ACC112 (cell line): ENCODE data around the gene FHL2.
A peak's percentile ranks its signal among the peaks of the same experiment; 100 is the strongest.

Source experiments
- H2AFZ ChIP-seq: fragments of 200-600 bp; sonication (generic); one replicate; pipeline ENCODE4 v1.6.0; 2017; ENCODE audit warnings: antibody characterized with exemption, low read length; ENCODE audit not compliant: unreplicated experiment
- H3K27ac ChIP-seq: fragments of 200-600 bp; sonication (generic); 2 replicates; pipeline ENCODE4 v1.5.1; 2014; ENCODE audit warnings: low read depth, mild to moderate bottlenecking, antibody characterized with exemption, low read length, moderate library complexity
- H3K27me3 ChIP-seq: fragments of 200-600 bp; sonication (generic); 2 replicates; pipeline ENCODE4 v1.6.1; 2014; ENCODE audit warnings: mild to moderate bottlenecking, antibody characterized with exemption, low read length, moderate library complexity, mixed read lengths; ENCODE audit not compliant: insufficient read depth
- H3K36me3 ChIP-seq: fragments of 200-600 bp; sonication (generic); 2 replicates; pipeline ENCODE4 v1.6.1; 2016; ENCODE audit warnings: mild to moderate bottlenecking, antibody characterized with exemption, low read length, moderate library complexity, mixed read lengths; ENCODE audit not compliant: insufficient read depth
- H3K4me1 ChIP-seq: fragments of 200-600 bp; sonication (generic); one replicate; pipeline ENCODE4 v1.6.1; 2016; ENCODE audit warnings: low read length, mixed read lengths; ENCODE audit not compliant: insufficient read depth, unreplicated experiment, control insufficient read depth
- H3K4me3 ChIP-seq: fragments of 200-600 bp; sonication (generic); 2 replicates; pipeline ENCODE4 v1.5.1; 2014; ENCODE audit warnings: mild to moderate bottlenecking, low read depth, low read length
- H3K79me2 ChIP-seq: fragments of 200-600 bp; sonication (generic); one replicate; pipeline ENCODE4 v1.6.0; 2016; ENCODE audit warnings: low read length; ENCODE audit not compliant: control insufficient read depth, unreplicated experiment, insufficient read depth

FHL2 gene, protein sequence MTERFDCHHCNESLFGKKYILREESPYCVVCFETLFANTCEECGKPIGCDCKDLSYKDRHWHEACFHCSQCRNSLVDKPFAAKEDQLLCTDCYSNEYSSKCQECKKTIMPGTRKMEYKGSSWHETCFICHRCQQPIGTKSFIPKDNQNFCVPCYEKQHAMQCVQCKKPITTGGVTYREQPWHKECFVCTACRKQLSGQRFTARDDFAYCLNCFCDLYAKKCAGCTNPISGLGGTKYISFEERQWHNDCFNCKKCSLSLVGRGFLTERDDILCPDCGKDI

DNA sequence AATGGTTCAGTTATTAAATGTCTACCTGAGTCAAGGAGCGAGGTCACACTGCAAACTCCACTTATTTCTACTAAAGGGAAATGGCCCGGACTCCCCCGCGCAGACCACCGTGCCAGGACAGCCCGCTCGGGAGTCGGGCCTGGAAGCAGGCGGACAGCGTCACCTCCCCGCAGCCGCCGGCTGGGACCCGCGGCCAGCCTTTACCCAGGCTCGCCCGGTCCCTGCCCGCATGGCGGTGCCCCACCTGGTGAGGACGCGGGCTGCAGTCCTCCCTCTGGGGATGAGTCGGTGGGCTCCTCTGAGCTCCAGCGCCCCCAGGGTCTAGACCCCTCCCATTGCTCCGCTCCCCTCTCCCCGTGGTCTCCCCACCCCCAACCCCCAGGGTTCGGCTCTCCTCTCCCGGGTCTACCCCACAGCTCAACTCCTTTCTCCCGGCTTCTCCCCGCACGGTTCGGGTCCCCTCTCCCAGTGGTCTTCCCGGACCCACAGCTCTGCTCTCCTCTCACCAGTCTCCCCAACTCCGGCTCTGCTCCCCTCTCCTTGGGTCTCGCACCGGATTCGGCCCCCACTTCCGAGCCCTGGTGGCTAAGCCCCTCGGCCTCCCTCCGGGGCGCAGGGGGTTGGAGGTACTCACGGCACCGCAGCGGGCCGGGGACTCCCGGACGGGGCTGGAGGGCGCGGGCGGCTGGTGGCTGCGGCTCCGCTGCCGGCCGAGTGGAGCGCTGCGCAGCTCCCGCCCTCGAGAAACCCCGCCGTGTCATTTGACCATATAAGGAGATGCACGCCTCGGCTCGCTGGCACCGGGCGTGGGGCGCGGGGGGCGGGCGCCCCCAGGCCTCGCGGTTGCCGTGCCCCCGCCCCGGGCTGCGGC, at the start of gene FHL2:
FHL2 (minus strand) TSS at position 716 of the 871 bp plus-strand sequence. CDS start 12,535 bp downstream, outside the sequence.
- H3K4me3 ChIP-seq: peak within 1 kb of the TSS; percentile 100
- H3K27ac ChIP-seq: peak within 1 kb of the TSS; percentile 94

DNA sequence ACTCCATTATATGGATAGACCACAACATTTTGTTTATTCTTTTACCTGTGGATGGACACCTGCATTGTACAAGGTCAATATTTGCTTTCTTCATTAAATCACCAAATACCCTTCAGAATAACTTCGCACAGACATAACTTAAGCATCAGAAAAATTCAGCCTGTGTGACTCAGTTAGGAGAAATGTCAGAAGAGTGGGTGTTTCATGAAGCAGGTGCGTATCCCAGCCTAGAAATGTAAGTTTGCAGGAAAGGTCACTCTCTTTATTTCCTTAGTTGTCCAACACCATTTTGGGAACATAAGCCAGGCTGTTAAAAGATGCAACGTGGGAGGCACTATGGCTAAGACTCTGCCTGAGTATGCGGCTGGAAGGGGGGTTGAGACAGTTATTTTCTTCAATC, 48.6 kb upstream of the FHL2 start:
- Histone ChIP-seq H3K36me3 (no peaks in the 10 kb centered on the region), H3K4me3 (no peak overlapping the region), H3K4me1 (peaks cover 4% of the 10 kb centered on the region), H3K27ac (no peak overlapping the region), H2AFZ (no peak overlapping the region), H3K27me3 (no peaks in the 10 kb centered on the region), H3K79me2 (no peaks in the 10 kb centered on the region)

More for the DNA sequence above, at the start of gene FHL2:
- peaks cover 25% of the 10 kb centered on the region for H3K36me3 ChIP-seq
- H3K4me1 ChIP-seq: peaks cover 54% of the 10 kb centered on the region
- H2AFZ ChIP-seq: peak within 1 kb of the TSS; percentile 74
- no peaks in the 10 kb centered on the region for H3K27me3 ChIP-seq
- H3K79me2 ChIP-seq: peaks cover 65% of the 10 kb centered on the region

DNA sequence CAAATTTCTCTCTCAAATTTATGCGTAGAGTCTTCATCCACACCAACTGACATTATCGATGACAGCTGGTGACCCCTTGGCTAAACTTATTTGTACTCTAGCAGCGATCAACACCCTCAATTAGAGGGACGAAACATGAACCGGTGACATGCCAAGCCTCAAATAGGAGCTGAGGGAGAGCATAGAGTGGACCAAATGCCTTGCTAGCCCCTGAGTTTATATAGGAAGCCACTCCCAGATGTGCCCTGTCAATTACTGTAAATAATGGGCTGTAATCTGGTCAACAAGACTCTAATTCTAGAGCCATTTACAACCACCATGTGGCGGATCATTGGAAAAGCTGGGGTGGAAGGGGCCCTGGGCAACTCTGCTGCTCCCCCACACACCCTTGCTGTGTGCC, 47.6 kb upstream of the FHL2 start:
- H3K36me3 ChIP-seq: no peaks in the 10 kb centered on the region

DNA sequence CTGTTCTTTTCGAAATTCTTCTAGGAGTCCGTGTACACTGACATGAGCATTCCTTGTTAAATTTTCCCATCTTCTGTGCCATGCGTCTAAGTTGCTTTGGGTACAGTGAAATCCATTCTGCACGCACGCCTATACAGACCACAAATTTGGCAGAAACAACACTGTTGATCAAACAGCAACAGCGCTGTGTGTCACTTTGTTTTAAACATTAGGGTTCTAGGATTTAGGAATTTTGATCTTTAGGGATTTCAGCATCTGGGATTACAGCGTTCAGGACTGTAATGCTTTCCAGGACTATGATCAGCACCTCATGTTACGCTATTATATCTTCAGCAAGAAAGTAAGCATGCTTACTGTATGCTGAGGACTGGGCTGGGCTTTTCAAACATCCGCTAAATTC, 47.1 kb upstream of the FHL2 start:
- H3K79me2 ChIP-seq: no peaks in the 10 kb centered on the region
- H3K36me3 ChIP-seq: no peaks in the 10 kb centered on the region
- H3K27ac ChIP-seq: no peak overlapping the region
- H2AFZ ChIP-seq: no peak overlapping the region
- H3K27me3 ChIP-seq: no peaks in the 10 kb centered on the region
- H3K4me1 ChIP-seq: peaks cover 4% of the 10 kb centered on the region
- H3K4me3 ChIP-seq: no peak overlapping the region

More for the DNA sequence above, 47.6 kb upstream of the FHL2 start:
- H3K4me1 ChIP-seq: peaks cover 4% of the 10 kb centered on the region
- no peaks in the 10 kb centered on the region for H3K27me3 ChIP-seq
- no peaks in the 10 kb centered on the region for H3K79me2 ChIP-seq
- no peak overlapping the region for H2AFZ ChIP-seq
- no peak overlapping the region for H3K27ac ChIP-seq
- H3K4me3 ChIP-seq: no peak overlapping the region

DNA sequence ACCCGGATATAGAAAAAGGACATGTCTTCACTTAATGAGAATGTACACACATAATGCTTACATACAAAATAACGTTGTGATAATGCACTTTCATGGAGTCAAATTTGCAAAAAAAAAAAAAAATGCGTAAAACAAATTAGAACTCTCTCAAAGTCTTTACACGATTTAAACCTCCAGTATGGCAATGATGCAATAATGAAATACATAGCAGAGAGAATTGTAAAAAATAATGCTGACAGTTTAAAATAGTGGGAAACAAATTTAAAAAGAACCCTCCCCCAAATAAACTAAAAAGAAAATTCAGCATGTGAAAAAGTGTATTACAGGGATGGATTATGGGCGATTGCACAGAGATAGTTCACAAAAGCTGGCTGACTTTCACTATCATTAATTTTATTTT, 46.6 kb upstream of the FHL2 start:
- Histone ChIP-seq H3K4me3 (no peak overlapping the region), H3K27me3 (no peaks in the 10 kb centered on the region), H2AFZ (no peak overlapping the region), H3K36me3 (no peaks in the 10 kb centered on the region), H3K4me1 (peaks cover 4% of the 10 kb centered on the region), H3K79me2 (no peaks in the 10 kb centered on the region), H3K27ac (no peak overlapping the region)

DNA sequence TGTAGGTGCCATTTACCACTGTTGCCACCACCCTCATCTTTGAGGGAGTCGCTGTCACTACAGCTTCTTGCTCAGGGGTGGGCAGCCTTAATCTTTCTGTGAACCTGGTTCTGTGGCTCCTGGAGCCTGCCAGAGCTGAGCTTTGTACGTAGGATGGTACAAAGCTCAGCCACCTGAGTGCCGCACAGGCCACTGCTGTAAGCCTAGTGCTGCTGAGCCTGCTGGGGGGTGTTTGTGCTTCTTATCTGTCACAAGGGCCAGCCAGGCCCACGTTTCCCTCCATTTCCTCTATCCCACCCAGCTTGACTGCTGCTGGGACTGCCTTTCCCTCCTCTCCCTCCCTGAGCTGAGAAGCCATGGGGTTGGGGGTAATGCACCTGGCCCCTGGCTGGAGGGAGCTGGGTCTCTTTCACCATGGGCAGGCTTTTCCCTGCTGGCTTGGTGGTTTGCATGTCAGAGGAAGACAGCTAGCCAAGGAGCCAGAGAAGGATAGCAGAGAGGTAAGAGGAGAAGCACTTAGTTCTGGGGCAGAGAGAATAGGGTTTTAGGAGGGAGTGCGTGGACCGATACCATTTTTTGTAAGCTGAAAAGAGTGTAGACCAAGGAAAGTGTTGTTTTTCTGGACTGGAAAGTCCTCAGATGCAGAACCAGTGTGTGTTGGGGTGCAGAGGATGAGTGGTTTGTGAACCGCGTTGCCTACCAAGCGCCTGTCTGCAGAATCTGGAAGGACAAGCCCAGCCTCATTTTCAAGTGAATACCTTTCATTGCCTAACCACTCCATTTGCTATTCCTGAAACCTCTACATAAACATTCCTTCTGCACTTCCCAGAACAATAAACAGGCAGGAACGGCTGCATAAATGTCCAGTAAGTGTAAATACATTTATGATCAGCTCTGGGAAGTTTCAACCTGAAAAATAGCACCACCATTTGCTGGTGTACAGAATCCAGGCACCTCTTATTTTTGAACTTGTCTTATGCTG, 45.1 kb upstream of the FHL2 start:
- H3K4me3 ChIP-seq: no peak overlapping the region
- no peaks in the 10 kb centered on the region for H3K36me3 ChIP-seq
- no peak overlapping the region for H3K27ac ChIP-seq
- no peak overlapping the region for H2AFZ ChIP-seq
- H3K4me1 ChIP-seq: peaks cover 4% of the 10 kb centered on the region
- no peaks in the 10 kb centered on the region for H3K27me3 ChIP-seq
- H3K79me2 ChIP-seq: no peaks in the 10 kb centered on the region

DNA sequence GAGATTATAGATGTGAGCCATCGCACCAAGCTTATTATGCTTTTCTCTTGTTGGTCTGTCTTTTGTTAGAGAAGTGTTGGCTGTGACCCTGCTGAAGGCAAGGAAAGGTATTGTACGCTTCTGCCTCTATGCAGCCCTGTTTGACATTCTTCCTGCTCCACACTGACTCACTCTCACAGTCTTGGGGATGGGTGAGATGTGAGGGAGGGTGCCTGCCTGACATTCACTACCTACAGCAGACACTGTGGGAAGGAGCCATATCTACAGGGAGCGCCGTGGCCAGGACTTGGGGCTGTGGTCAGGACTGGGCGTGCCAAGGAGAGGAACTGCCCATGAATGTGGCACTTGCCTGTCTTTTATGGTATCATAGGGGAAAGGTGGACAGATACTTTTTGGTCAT, 43.9 kb upstream of the FHL2 start:
- peaks cover 10% of the 10 kb centered on the region for H3K4me1 ChIP-seq
- no peak overlapping the region for H3K27ac ChIP-seq
- no peaks in the 10 kb centered on the region for H3K79me2 ChIP-seq
- H3K4me3 ChIP-seq: no peak overlapping the region
- no peak overlapping the region for H2AFZ ChIP-seq
- H3K36me3 ChIP-seq: no peaks in the 10 kb centered on the region
- no peaks in the 10 kb centered on the region for H3K27me3 ChIP-seq

DNA sequence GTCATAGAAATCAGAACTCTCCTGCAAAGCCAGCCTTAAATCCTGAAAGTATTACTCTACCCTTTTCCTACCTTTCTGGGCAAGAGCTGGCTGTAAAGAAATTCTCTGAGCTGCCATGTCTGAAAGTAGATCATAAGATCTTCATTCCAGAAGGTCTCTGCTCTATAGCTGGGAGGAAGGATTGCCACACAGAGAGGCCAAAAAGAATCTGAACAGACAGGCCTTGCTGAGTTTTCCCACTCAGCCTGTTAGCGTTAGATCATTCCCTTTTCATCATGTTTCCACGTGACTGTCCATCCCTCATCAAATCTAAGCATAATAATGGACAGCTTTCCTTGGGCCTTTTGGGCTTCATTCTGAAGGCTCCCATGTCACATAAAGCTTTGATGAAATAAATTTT, 43.2 kb upstream of the FHL2 start:
- H3K27me3 ChIP-seq: no peaks in the 10 kb centered on the region
- H2AFZ ChIP-seq: no peak overlapping the region

DNA sequence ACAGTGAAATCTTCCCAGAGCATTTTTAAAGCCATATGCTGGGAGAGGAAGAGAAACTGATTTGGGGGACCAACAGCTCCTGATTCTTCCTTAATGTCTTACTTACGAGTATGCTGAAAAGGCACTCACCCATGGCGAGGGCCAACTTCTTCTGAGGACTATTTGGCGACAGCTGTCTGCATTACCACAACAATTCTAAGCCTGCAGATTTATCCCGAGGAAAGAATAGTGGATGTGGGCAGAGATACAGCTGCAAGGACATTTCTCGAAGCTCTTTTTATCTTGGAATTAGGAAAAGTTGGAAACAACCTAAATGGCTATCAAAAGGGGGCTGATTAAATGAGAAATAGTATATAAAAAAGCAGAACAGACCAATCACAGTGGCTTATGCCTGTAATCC, 40.3 kb upstream of the FHL2 start:
- no peak overlapping the region for H3K27ac ChIP-seq
- no peaks in the 10 kb centered on the region for H3K36me3 ChIP-seq
- H3K4me1 ChIP-seq: peaks cover 11% of the 10 kb centered on the region
- H3K79me2 ChIP-seq: no peaks in the 10 kb centered on the region
- no peak overlapping the region for H2AFZ ChIP-seq
- H3K4me3 ChIP-seq: no peak overlapping the region
- H3K27me3 ChIP-seq: no peaks in the 10 kb centered on the region

More for the DNA sequence above, 43.2 kb upstream of the FHL2 start:
- no peaks in the 10 kb centered on the region for H3K79me2 ChIP-seq
- H3K4me1 ChIP-seq: peaks cover 11% of the 10 kb centered on the region
- no peak overlapping the region for H3K27ac ChIP-seq
- H3K36me3 ChIP-seq: no peaks in the 10 kb centered on the region
- no peak overlapping the region for H3K4me3 ChIP-seq
